CD4-positive, alpha-beta T cell (primary cell): ENCODE measurements around the gene HIRA. TPM values are rescaled to one million over a fixed set of nuclear protein-coding genes. Genes with fewer than 3 reads are reported as not detected.

ENCODE experiments used
- ATAC-seq: fragments of 200-7000 bp; cut with Tn5 transposase; one replicate; pipeline ENCODE4 v1.10.0; 2022; ENCODE audit warnings: mild to moderate bottlenecking; ENCODE audit not compliant: poor library complexity
- CTCF ChIA-PET: fragments of 350-600 bp; sonication (Branson Sonifier 250); formaldehyde crosslinking; loops from one replicate; lab custom pipeline; 2021; ENCODE audit warnings: antibody characterized with exemption, inconsistent platforms; lab: Charles Lee
- POLR2A ChIA-PET: fragments of 350-600 bp; sonication (Branson Sonifier 250); formaldehyde crosslinking; loops from one replicate; lab custom pipeline; 2021; ENCODE audit warnings: antibody characterized with exemption, inconsistent platforms; lab: Charles Lee
- DNase-seq, 14 experiments: peaks; one replicate each; pipeline ENCODE4 v3.0.0-alpha.2; 2013 to 2020; ENCODE audit warnings: mixed read lengths in 2 of 14
- H3K27ac ChIP-seq, 2 donors: one replicate each; pipeline versions ENCODE4 v1.5.1 to v1.7.0; 2013; ENCODE audit warnings: low read length in 2 of 2, low read depth in 1 of 2, mild to moderate bottlenecking in 1 of 2
- H3K27me3 ChIP-seq, 2 experiments: 1 replicate in 1 of 2; 2 replicates in 1 of 2; pipeline versions ENCODE4 v1.6.1 to v1.7.0; 2013; ENCODE audit warnings: low read length in 2 of 2, control low read depth in 1 of 2, mild to moderate bottlenecking in 1 of 2, moderate library complexity in 1 of 2; ENCODE audit not compliant: insufficient read depth in 2 of 2, control insufficient read depth in 1 of 2
- H3K36me3 ChIP-seq: one replicate; pipeline ENCODE4 v1.6.1; 2013; ENCODE audit warnings: low read length, control low read depth; ENCODE audit not compliant: insufficient read depth
- H3K4me1 ChIP-seq: one replicate; pipeline ENCODE4 v1.6.1; 2013; ENCODE audit warnings: low read length, control low read depth; ENCODE audit not compliant: insufficient read depth
- H3K4me3 ChIP-seq: one replicate; pipeline ENCODE4 v1.5.1; 2013; ENCODE audit warnings: mild to moderate bottlenecking, low read length, moderate library complexity
- H3K9me3 ChIP-seq, 2 experiments: 1 replicate in 1 of 2; 2 replicates in 1 of 2; pipeline versions ENCODE4 v1.6.1 to v1.7.0; 2013; ENCODE audit warnings: low read length in 2 of 2, mild to moderate bottlenecking in 2 of 2, control low read depth in 1 of 2, moderate library complexity in 1 of 2; ENCODE audit not compliant: control insufficient read depth in 1 of 2, insufficient read depth in 1 of 2
- H3K27ac Mint-ChIP-seq: one replicate; pipeline ENCODE4 v1.8.0; 2020; ENCODE audit warnings: mixed read lengths
- H3K27me3 Mint-ChIP-seq: one replicate; pipeline ENCODE4 v1.8.0; 2021; ENCODE audit warnings: mixed read lengths
- H3K36me3 Mint-ChIP-seq: one replicate; pipeline ENCODE4 v1.8.0; 2021; ENCODE audit warnings: low read depth, mixed read lengths
- H3K4me1 Mint-ChIP-seq: one replicate; pipeline ENCODE4 v1.8.0; 2021; ENCODE audit warnings: low read depth, mixed read lengths
- H3K4me3 Mint-ChIP-seq: one replicate; pipeline ENCODE4 v1.8.0; 2020; ENCODE audit warnings: mild to moderate bottlenecking, mixed read lengths
- H3K9me3 Mint-ChIP-seq: one replicate; pipeline ENCODE4 v1.8.0; 2020; ENCODE audit warnings: mixed read lengths
- intact Hi-C, 2 experiments: fragments of 100-400 bp; cut with DNase I in 1 of 2; cut with micrococcal nuclease in 1 of 2; formaldehyde crosslinking; loops; one replicate each; pipeline versions ENCODE4 v1.15.1 to v1.9.0; 2023 to 2025; cut with DNase I, micrococcal nuclease
- total RNA-seq, 174 experiments: library from RNA in 2 of 174; stranded (reverse) in 2 of 174; gene quantifications; one replicate each; pipeline ENCODE4 v1.2.3 and lab custom pipeline; 2021 to 2026
- TF ChIP-seq, protein P1 (sequence below): fragments of 200-600 bp; IDR thresholded peaks from one replicate; pipeline ENCODE4 v1.8.0; 2022; ENCODE audit warnings: antibody characterized with exemption, mild to moderate bottlenecking

The HIRA gene
- total RNA-seq, 2 experiments from 2014 or later = 15.2 to 15.5 TPM

GRCh38 chr22:19354201-19354600, 77.3 kb downstream of the HIRA start:
- ChIA-PET CTCF (no interaction called here), POLR2A (no interaction called here)
- TF ChIP-seq, protein P1, sequence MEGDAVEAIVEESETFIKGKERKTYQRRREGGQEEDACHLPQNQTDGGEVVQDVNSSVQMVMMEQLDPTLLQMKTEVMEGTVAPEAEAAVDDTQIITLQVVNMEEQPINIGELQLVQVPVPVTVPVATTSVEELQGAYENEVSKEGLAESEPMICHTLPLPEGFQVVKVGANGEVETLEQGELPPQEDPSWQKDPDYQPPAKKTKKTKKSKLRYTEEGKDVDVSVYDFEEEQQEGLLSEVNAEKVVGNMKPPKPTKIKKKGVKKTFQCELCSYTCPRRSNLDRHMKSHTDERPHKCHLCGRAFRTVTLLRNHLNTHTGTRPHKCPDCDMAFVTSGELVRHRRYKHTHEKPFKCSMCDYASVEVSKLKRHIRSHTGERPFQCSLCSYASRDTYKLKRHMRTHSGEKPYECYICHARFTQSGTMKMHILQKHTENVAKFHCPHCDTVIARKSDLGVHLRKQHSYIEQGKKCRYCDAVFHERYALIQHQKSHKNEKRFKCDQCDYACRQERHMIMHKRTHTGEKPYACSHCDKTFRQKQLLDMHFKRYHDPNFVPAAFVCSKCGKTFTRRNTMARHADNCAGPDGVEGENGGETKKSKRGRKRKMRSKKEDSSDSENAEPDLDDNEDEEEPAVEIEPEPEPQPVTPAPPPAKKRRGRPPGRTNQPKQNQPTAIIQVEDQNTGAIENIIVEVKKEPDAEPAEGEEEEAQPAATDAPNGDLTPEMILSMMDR = no peak
- no peak for ATAC-seq
- Histone ChIP-seq H3K4me1 (no peaks in the 10 kb centered on the region), H3K27me3 (no peaks in the 10 kb centered on the region), H3K9me3 (no peaks in the 10 kb centered on the region), H3K36me3 (peaks cover 99% of the 10 kb centered on the region), H3K27ac (no peak overlapping the region), H3K4me3 (no peak overlapping the region)
- Mint-ChIP-seq H3K9me3 (no peaks in the 10 kb centered on the region), H3K27me3 (no peaks in the 10 kb centered on the region), H3K4me3 (no peak overlapping the region), H3K36me3 (peaks cover 94% of the 10 kb centered on the region), H3K27ac (no peak overlapping the region), H3K4me1 (no peaks in the 10 kb centered on the region)
- DNase-seq = no peak
- intact Hi-C loops = no loop called here

DNA sequence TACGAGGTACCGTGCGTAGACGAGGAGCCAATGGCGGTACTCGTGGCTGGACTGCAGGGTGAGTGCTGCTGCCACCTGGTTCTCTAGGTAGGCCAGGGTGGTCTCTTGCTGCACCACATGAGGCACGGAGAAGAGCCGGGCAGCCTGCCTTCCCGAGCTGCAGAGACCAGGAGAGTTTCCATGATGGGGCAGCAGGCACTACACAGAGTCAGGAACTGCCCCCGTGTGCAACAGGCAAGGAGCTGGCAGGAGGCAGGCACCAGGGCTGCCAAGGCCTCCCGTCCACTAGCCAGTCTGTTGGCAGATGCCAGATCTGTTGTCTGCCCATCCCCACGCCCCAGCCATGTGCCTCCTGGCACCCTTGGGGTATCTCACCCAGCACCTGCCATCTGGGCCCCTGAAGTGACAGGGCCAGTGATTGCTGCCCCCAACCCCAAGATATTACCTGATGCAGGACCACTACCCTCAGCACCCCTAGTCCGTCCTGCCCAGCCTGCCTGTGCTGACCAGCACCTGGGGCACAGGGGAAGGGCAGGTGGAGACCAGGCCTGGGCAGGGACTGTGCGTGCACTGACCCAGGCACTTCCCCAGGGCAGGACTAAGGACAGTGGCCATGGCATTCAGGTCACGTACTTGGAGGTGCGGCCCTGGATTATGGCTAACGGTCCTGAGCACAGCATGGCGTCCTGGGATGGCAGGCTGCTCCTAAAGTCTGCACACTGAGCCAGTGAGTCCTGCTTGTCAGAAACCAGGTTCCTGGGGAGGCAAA, 78.0 kb downstream of the HIRA start:
- Histone ChIP-seq H3K27ac (no peak overlapping the region), H3K4me1 (no peaks in the 10 kb centered on the region), H3K36me3 (peaks cover 92% of the 10 kb centered on the region), H3K4me3 (no peak overlapping the region), H3K27me3 (no peaks in the 10 kb centered on the region), H3K9me3 (no peaks in the 10 kb centered on the region)
- intact Hi-C loops = no loop called here
- H3K9me3 Mint-ChIP-seq = no peaks in the 10 kb centered on the region
- TF ChIP-seq, protein P1 = no peak
- H3K27me3 Mint-ChIP-seq = no peaks in the 10 kb centered on the region
- POLR2A ChIA-PET = no interaction called here
- DNase-seq (no peak), ATAC-seq (no peak)
- peaks cover 89% of the 10 kb centered on the region for H3K36me3 Mint-ChIP-seq
- H3K27ac Mint-ChIP-seq = no peak overlapping the region
- no peaks in the 10 kb centered on the region for H3K4me1 Mint-ChIP-seq
- H3K4me3 Mint-ChIP-seq = no peak overlapping the region
- CTCF ChIA-PET = no interaction called here

DNA sequence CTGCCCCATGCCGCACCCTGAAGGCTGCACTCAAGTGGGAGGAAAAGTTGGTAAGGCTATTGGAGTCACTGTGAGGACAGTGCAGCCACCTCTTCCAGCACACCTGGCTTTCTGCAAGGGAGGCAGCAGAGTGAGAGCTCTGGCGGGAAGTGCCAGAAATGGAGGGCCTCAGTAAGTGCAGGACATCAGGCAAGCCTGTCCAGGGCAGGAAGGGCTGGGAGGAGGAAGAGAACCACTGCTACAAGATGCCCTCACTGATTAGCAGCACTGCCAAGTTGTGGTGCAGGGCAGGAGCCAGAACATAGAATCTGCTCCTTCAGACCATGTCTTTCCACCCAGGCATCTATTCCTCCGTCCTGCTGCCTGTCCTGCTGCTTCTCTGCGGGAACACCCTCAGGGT, 78.8 kb downstream of the HIRA start:
- Mint-ChIP-seq H3K27me3 (no peaks in the 10 kb centered on the region), H3K4me3 (no peak overlapping the region), H3K27ac (no peak overlapping the region), H3K9me3 (no peaks in the 10 kb centered on the region), H3K36me3 (peaks cover 87% of the 10 kb centered on the region), H3K4me1 (no peaks in the 10 kb centered on the region)
- Histone ChIP-seq H3K27ac (no peak overlapping the region), H3K36me3 (peaks cover 88% of the 10 kb centered on the region), H3K9me3 (no peaks in the 10 kb centered on the region), H3K27me3 (no peaks in the 10 kb centered on the region), H3K4me3 (no peak overlapping the region), H3K4me1 (no peaks in the 10 kb centered on the region)
- DNase-seq = no peak
- intact Hi-C loops = no loop called here
- POLR2A ChIA-PET = no interaction called here
- CTCF ChIA-PET = no interaction called here
- TF ChIP-seq, protein P1 = no peak
- ATAC-seq = no peak
